Limb (tissue), 2 donors: ENCODE measurements around the gene PLA2G4E.

Experiments used
- DNase-seq, 2 donors: peaks; one replicate each; pipeline ENCODE4 v3.0.0-alpha.2; 2016; ENCODE audit errors: extremely low spot score in 2 of 2

The PLA2G4E gene

GRCh38 chr15:41936155-41936554, 84.7 kb downstream of the PLA2G4E start:
- no peak for DNase-seq

GRCh38 chr15:41935566-41936020, 85.2 kb downstream of the PLA2G4E start:
- DNase-seq: no peak

- DNase-seq: no peak
Measured at GRCh38 chr15:41934843-41935242, 86.0 kb downstream of the PLA2G4E start.

- no peak for DNase-seq
Measured at GRCh38 chr15:41933771-41934170, 87.1 kb downstream of the PLA2G4E start.

- DNase-seq: no peak
Measured at GRCh38 chr15:41933326-41933725, 87.5 kb downstream of the PLA2G4E start.

- DNase-seq: no peak
Measured at GRCh38 chr15:41932511-41933289, 88.1 kb downstream of the PLA2G4E start.

- DNase-seq: no peak
Measured at GRCh38 chr15:41932101-41932500, 88.7 kb downstream of the PLA2G4E start.
